K562 (cell line): ENCODE data around the gene GJD4. TPM values are rescaled to one million over a fixed set of nuclear protein-coding genes. Genes with fewer than 3 reads are reported as not detected.

ENCODE experiments used
- ATAC-seq: fragments of 200-7000 bp; cut with Tn5 transposase; 3 replicates; pipeline ENCODE4 v1.9.1; 2020; ENCODE audit warnings: moderate library complexity
- BruUV-seq: library from RNA; stranded (reverse); fragments of 400-500 nt; replicated peaks from 2 replicates; lab custom pipeline; 2021; lab: Mats Ljungman, UMichigan
- CTCF ChIA-PET: fragments of 300-600 bp; formaldehyde crosslinking; extraction: SDS; loops from one replicate; lab custom pipeline; 2021; ENCODE audit warnings: low intra/inter-chr PET ratio; lab: Yijun Ruan, JAX
- POLR2A ChIA-PET: fragments of 300-600, 350-650 bp; sonication (Branson Sonifier 250); formaldehyde crosslinking; extraction: SDS; loops from one replicate; lab custom pipeline; 2021; ENCODE audit warnings: antibody characterized with exemption, inconsistent platforms; lab: Yijun Ruan, JAX
- DNase-seq, 4 experiments: peaks; one replicate each; pipeline versions ENCODE4 v3.0.0 to v3.0.0-alpha.2; 2011 to 2018; ENCODE audit warnings: low spot score in 3 of 4, mixed read lengths in 3 of 4; ENCODE audit errors: extremely low read depth in 1 of 4
- FAIRE-seq: peaks from 2 replicates; lab custom pipeline; 2011; peaks lifted over from hg19 to GRCh38; lab: Jason Lieb, UNC
- H2AFZ ChIP-seq: 2 replicates; pipeline ENCODE4 v1.6.0; 2011; ENCODE audit warnings: low read depth, low read length, control low read depth, inconsistent platforms
- H3K27ac ChIP-seq: fragments of 200-600 bp; 3 replicates; pipeline ENCODE4 v1.8.0; 2011; ENCODE audit warnings: low read depth, mild to moderate bottlenecking, control low read depth, inconsistent platforms, low read length, moderate library complexity, mixed read lengths; ENCODE audit errors: extremely low read depth
- H3K27me3 ChIP-seq, 2 experiments: fragments of 300-600 bp in 1 of 2; 2 replicates in 1 of 2; 3 replicates in 1 of 2; pipeline versions ENCODE4 v1.6.0 to v1.8.0; 2011; ENCODE audit warnings: inconsistent platforms in 2 of 2, low read length in 2 of 2, mild to moderate bottlenecking in 1 of 2, mixed read lengths in 1 of 2, moderate library complexity in 1 of 2; ENCODE audit not compliant: control insufficient read depth in 2 of 2, insufficient read depth in 2 of 2
- H3K36me3 ChIP-seq: fragments of 300-600 bp; 3 replicates; pipeline ENCODE4 v1.8.0; 2011; ENCODE audit warnings: mild to moderate bottlenecking, low read length, inconsistent platforms; ENCODE audit not compliant: control insufficient read depth, insufficient read depth
- H3K4me1 ChIP-seq, 2 experiments: fragments of 200-600 bp in 1 of 2; replicated peaks in 1 of 2; 2 replicates in 1 of 2; 3 replicates in 1 of 2; pipeline versions ENCODE4 v1.5.1 to v1.8.0; 2011; ENCODE audit warnings: inconsistent platforms in 2 of 2, low read length in 2 of 2, mild to moderate bottlenecking in 1 of 2, mixed read lengths in 1 of 2, moderate library complexity in 1 of 2; ENCODE audit not compliant: control insufficient read depth in 2 of 2, insufficient read depth in 2 of 2
- H3K4me2 ChIP-seq: 2 replicates; pipeline ENCODE4 v1.6.1; 2011; ENCODE audit warnings: low read length, control low read depth, inconsistent platforms, mixed read lengths; ENCODE audit not compliant: insufficient read depth
- H3K4me3 ChIP-seq: fragments of 200-600 bp; sonication (generic), shearing (Covaris generic); 2 replicates; pipeline ENCODE4 v1.5.1; 2016; ENCODE audit warnings: control low read depth, inconsistent platforms
- H3K79me2 ChIP-seq: fragments of 200-600 bp; 3 replicates; pipeline ENCODE4 v1.8.0; 2011; ENCODE audit warnings: low read length, inconsistent platforms; ENCODE audit not compliant: control insufficient read depth, insufficient read depth
- H3K9ac ChIP-seq, 2 experiments: 2 replicates each; pipeline versions ENCODE4 v1.6.0 to v1.6.1; 2011; ENCODE audit warnings: low read depth in 2 of 2, low read length in 2 of 2, control low read depth in 1 of 2, inconsistent platforms in 1 of 2, mild to moderate bottlenecking in 1 of 2, mixed read lengths in 1 of 2; ENCODE audit not compliant: insufficient read depth in 1 of 2
- H3K9me1 ChIP-seq: one replicate; pipeline ENCODE4 v1.6.0; 2011; ENCODE audit warnings: inconsistent platforms, mild to moderate bottlenecking, low read length, moderate library complexity; ENCODE audit not compliant: control insufficient read depth, insufficient read depth
- H3K9me3 ChIP-seq: replicated peaks from 2 replicates; pipeline ENCODE4 v1.5.1; 2011; ENCODE audit warnings: low read depth, low read length, inconsistent platforms; ENCODE audit not compliant: control insufficient read depth, insufficient read depth
- H4K20me1 ChIP-seq: replicated peaks from 2 replicates; pipeline ENCODE4 v1.6.1; 2011; ENCODE audit warnings: low read length, inconsistent platforms, mixed read lengths; ENCODE audit not compliant: control insufficient read depth, insufficient read depth
- ADNP ChIP-seq: fragments of 200-800 bp; sonication (Bioruptor generic); IDR thresholded peaks from 2 replicates; pipeline ENCODE4 v1.6.1; 2016; ENCODE audit warnings: missing genetic modification characterization, missing compliant biosample characterization
- E2F6 ChIP-seq, 2 experiments: IDR thresholded peaks; 2 replicates each; pipeline ENCODE4 v1.6.1; 2011; ENCODE audit warnings: borderline replicate concordance in 1 of 2, control low read depth in 1 of 2, low read depth in 1 of 2, low read length in 1 of 2, mild to moderate bottlenecking in 1 of 2, mixed read lengths in 1 of 2, moderate library complexity in 1 of 2; ENCODE audit not compliant: insufficient read depth in 1 of 2, insufficient read length in 1 of 2, poor library complexity in 1 of 2, severe bottlenecking in 1 of 2; ENCODE audit errors: extremely low read depth in 1 of 2
- ETV6 ChIP-seq, 3 experiments: fragments of 150-350 bp in 1 of 3; sonication (generic) in 1 of 3; formaldehyde crosslinking in 1 of 3; IDR thresholded peaks; 2 replicates each; pipeline versions ENCODE4 v1.6.1 to v1.8.0; 2014 to 2022; ENCODE audit warnings: borderline replicate concordance in 2 of 3, low read depth in 2 of 3, antibody characterized with exemption in 1 of 3, low read length in 1 of 3, mild to moderate bottlenecking in 1 of 3, missing genetic modification reagents in 1 of 3
- LCOR ChIP-seq: sonication (generic); formaldehyde crosslinking; IDR thresholded peaks from 2 replicates; pipeline ENCODE4 v1.8.0; 2022; ENCODE audit warnings: mild to moderate bottlenecking, missing genetic modification reagents
- PCBP1 ChIP-seq: fragments of 200-400 bp; formaldehyde crosslinking; IDR thresholded peaks from 2 replicates; pipeline ENCODE4 v1.6.1; 2018; ENCODE audit warnings: mild to moderate bottlenecking, low read depth, low read length; ENCODE audit not compliant: poor library complexity, severe bottlenecking
- POLR2A ChIP-seq: fragments of 450-650 bp; conservative IDR thresholded peaks from 2 replicates; pipeline ENCODE4 v1.6.1; 2016
- TAF7 ChIP-seq: fragments of 450-650 bp; IDR thresholded peaks from 2 replicates; pipeline ENCODE4 v1.6.1; 2016; ENCODE audit warnings: missing genetic modification characterization, missing compliant biosample characterization
- VEZF1 ChIP-seq: fragments of 200-800 bp; sonication (Bioruptor generic); IDR thresholded peaks from 2 replicates; pipeline ENCODE4 v1.6.1; 2017; ENCODE audit warnings: missing genetic modification characterization, missing compliant biosample characterization
- ZNF311 ChIP-seq: fragments of 250-450 bp; sonication (Bioruptor Pico); IDR thresholded peaks from 2 replicates; pipeline ENCODE4 v1.4.0; 2020; ENCODE audit warnings: mild to moderate bottlenecking, moderate library complexity
- WGBS: fragments of 100-300 bp; shearing (Covaris generic); methylation state at CpG from one replicate; pipeline ENCODE4 v1.1.6; 2016; ENCODE audit warnings: low coverage, mixed read lengths; ENCODE audit not compliant: insufficient coverage; ENCODE audit errors: missing lambda C conversion rate; 5-methylcytosine and 5-hydroxymethylcytosine counted together
- in situ Hi-C: fragments of 300-500 bp; cut with MboI; formaldehyde crosslinking; loops from 4 replicates; pipeline ENCODE4 v1.15.0; 2018; ENCODE audit warnings: inconsistent platforms, mixed read lengths
- intact Hi-C: fragments of 100-400 bp; cut with micrococcal nuclease; formaldehyde crosslinking; loops from 2 replicates; pipeline ENCODE4 v1.14.2; 2022
- polyA plus RNA-seq, 8 experiments: library from polyadenylated mRNA; depleted of rRNA in 4 of 8; stranded (reverse) in 5 of 8; unstranded in 3 of 8; fragments of >200 nt; fragmentation: Nextera tagmentation in 2 of 8; fragmentation: Illumina TruSeq in 1 of 8; extraction: Ambion mirVana in 2 of 8; extraction: Trizol in 1 of 8; gene quantifications; 2 replicates each; pipeline versions ENCODE4 v1.2.1 to v1.2.3, GENCODE V29; 2011 to 2014; ENCODE audit warnings: inconsistent platforms in 1 of 8, missing spikeins in 1 of 8
- total RNA-seq, 7 experiments: library from RNA; depleted of rRNA in 6 of 7; stranded (reverse); fragments of >200 nt in 6 of 7; fragmentation: Illumina TruSeq in 2 of 7; extraction: Trizol in 2 of 7; gene quantifications; 2 replicates each; pipeline versions ENCODE4 v1.2.1 to v1.2.3, GENCODE V29; 2011 to 2021; ENCODE audit warnings: low replicate concordance in 1 of 7

Gene GJD4
- total and polyA plus RNA-seq, 9 of the 15 experiments (the other 6 are each of a cell fraction or from before 2014, with no cell fraction given), result not detected

- intact Hi-C loops, result no loop called here
- no peak overlapping the region for H3K9ac ChIP-seq
- H3K9me3 ChIP-seq, result no peaks in the 10 kb centered on the region
- DNase-seq, result no peak
- BruUV-seq, result TSS peak; percentile 13
- H3K36me3 ChIP-seq, result peaks cover 5% of the 10 kb centered on the region; the same call in 1 of the 3 replicates
- H2AFZ ChIP-seq, result no peak overlapping the region
- peak; percentile 28; the same call in 1 of the 3 replicates for ATAC-seq
- no peaks in the 10 kb centered on the region for H3K79me2 ChIP-seq
- H3K4me2 ChIP-seq, result no peak overlapping the region
- no peaks in the 10 kb centered on the region for H4K20me1 ChIP-seq
- H3K4me1 ChIP-seq, result no peaks in the 10 kb centered on the region
- H3K4me3 ChIP-seq, result no peak overlapping the region
- peaks cover 12 to 13% of the 10 kb centered on the region in 2 experiments; a peak in 4 of 5 replicates for H3K27me3 ChIP-seq
- POLR2A ChIA-PET, result interaction anchor here (0.9 to 2.1 kb wide), 3 partner anchors 13 to 17 kb away, joined by 3 to 5 read pairs (median 3); no protein-coding TSS in a partner anchor
- in situ Hi-C loops, result no loop called here
- no peak for FAIRE-seq
- WGBS, result 72% methylated on average over 9 of the region's 9 CpGs
- H3K9me1 ChIP-seq, result no peaks in the 10 kb centered on the region
- no peak overlapping the region for H3K27ac ChIP-seq
- CTCF ChIA-PET, result no interaction called here
- TF ChIP-seq E2F6 (IDR thresholded peaks at IDR 0.05; ENCODE audit: borderline replicate concordance in 1 of 2, extremely low read depth in 1 of 2, insufficient read depth in 1 of 2, insufficient read length in 1 of 2, low read depth in 1 of 2, low read length in 1 of 2, poor library complexity in 1 of 2, severe bottlenecking in 1 of 2), result peak in 1 of 2 experiments; percentile 54
- TF ChIP-seq PCBP1, result no peak
- no peak for TF ChIP-seq LCOR
- TF ChIP-seq ADNP (tag), result no peak
- TF ChIP-seq ZNF311 (CRISPR knock-in tag), result no peak
- no peak for TF ChIP-seq TAF7
- 0 out of 2 replicates have a peak, but pooled peaks have one; percentile 1 for TF ChIP-seq POLR2A
- TF ChIP-seq VEZF1 (CRISPR knock-in tag), result no peak
- TF ChIP-seq ETV6 (IDR thresholded peaks at IDR 0.05; ENCODE audit: borderline replicate concordance in 1 of 2, low read depth in 2 of 2, low read length in 1 of 2), result no peak
- no peak for TF ChIP-seq ETV6 (CRISPR knock-in tag; IDR thresholded peaks at IDR 0.05; ENCODE audit: borderline replicate concordance)
These were observed 29.5 kb upstream of the GJD4 start for GRCh38 chr10:35575640-35576039.
